Heart left ventricle (tissue), 13 donors: Measurements from ENCODE around the gene BICD1.

Source experiments
- CTCF ChIP-seq, 12 donors: fragments of 200-600 bp; sonication (generic) in 4 of 12; IDR thresholded peaks; one replicate each; pipeline versions ENCODE4 v1.5.0 to v1.8.0; 2018 to 2022; ENCODE audit warnings: antibody characterized with exemption in 12 of 12, mild to moderate bottlenecking in 5 of 12
- POLR2A ChIP-seq, 2 donors: fragments of 450-650 bp; IDR thresholded peaks; one replicate each; pipeline ENCODE4 v1.6.1; 2017; ENCODE audit warnings: antibody characterized with exemption in 2 of 2, mild to moderate bottlenecking in 2 of 2, moderate library complexity in 2 of 2
- donor health status: ischemic (EF 13 %, LVEDD 7.1; RV severe dilation, severe dysfunction).
- donor health status: DM: no; HTN: yes; CAD: no.
- donor health status: DM: no; HTN: no; CAD: no.
- donor health status: ischemic (EF 25% LVEDD 6.9; RV normal size, moderate dysfunction).
- donor health status: ischemic (EF 25% LVEDD 5.7; RV mildly dilated, moderate dysfunction).
- donor health status: ischemic (EF 35%, LVEDD 5.7; RV mildly dilated, moderate dysfunction).
- donor health status: nonischemic (EF 11% LVEDD 7.7; RV severe dilation, severe dysfunction).
- donor health status: DM: yes; HTN: yes; CAD: no.
- donor health status: PGD.
- donor health status: ischemic (EF 29% LVEDD 5.4; RV normal size, mild dysfunction).
- donor health status: nonischemic (EF 23%, LVEDD 6.1; RV moderate dilation, normal function).

- TF ChIP-seq CTCF (IDR thresholded peaks at IDR 0.05) (no peak), POLR2A (IDR thresholded peaks at IDR 0.05) (no peak)
Observed at GRCh38 chr12:32260696-32261095, 154.0 kb downstream of the BICD1 start.
